NB4 (cell line): ENCODE results near the gene PHACTR1.

Experiments
- DNase-seq: peaks from one replicate; pipeline ENCODE4 v3.0.0; 2010; ENCODE audit warnings: low read depth
- H3K4me3 ChIP-seq: one replicate; pipeline ENCODE4 v1.5.1; 2011; ENCODE audit warnings: mild to moderate bottlenecking, low read depth, low read length, moderate library complexity
- MAX ChIP-seq: IDR thresholded peaks from 2 replicates; pipeline ENCODE4 v1.6.1; 2011; ENCODE audit warnings: low read depth, low read length
- MYC ChIP-seq: IDR thresholded peaks from 2 replicates; pipeline ENCODE4 v1.6.1; 2011; ENCODE audit warnings: low read depth, low read length
- POLR2A ChIP-seq: IDR thresholded peaks from 2 replicates; pipeline ENCODE4 v1.6.1; 2011; ENCODE audit warnings: mild to moderate bottlenecking; ENCODE audit not compliant: insufficient read length; ENCODE audit errors: extremely low read depth
- TF ChIP-seq, protein P1 (sequence below): IDR thresholded peaks from one replicate; pipeline ENCODE4 v1.5.1; 2012; ENCODE audit warnings: low read depth, low read length

PHACTR1 gene

GRCh38 chr6:13222048-13222447 is 505.5 kb downstream of the PHACTR1 start:
- no peak for DNase-seq
- H3K4me3 ChIP-seq = no peak overlapping the region
- TF ChIP-seq POLR2A (no peak), MAX (no peak), MYC (no peak)
- TF ChIP-seq, protein P1, sequence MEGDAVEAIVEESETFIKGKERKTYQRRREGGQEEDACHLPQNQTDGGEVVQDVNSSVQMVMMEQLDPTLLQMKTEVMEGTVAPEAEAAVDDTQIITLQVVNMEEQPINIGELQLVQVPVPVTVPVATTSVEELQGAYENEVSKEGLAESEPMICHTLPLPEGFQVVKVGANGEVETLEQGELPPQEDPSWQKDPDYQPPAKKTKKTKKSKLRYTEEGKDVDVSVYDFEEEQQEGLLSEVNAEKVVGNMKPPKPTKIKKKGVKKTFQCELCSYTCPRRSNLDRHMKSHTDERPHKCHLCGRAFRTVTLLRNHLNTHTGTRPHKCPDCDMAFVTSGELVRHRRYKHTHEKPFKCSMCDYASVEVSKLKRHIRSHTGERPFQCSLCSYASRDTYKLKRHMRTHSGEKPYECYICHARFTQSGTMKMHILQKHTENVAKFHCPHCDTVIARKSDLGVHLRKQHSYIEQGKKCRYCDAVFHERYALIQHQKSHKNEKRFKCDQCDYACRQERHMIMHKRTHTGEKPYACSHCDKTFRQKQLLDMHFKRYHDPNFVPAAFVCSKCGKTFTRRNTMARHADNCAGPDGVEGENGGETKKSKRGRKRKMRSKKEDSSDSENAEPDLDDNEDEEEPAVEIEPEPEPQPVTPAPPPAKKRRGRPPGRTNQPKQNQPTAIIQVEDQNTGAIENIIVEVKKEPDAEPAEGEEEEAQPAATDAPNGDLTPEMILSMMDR = no peak

- TF ChIP-seq MAX (no peak), MYC (no peak), POLR2A (no peak)
- TF ChIP-seq, protein P1 = no peak
- no peak for DNase-seq
- H3K4me3 ChIP-seq = no peak overlapping the region
Measured at GRCh38 chr6:13226071-13226470, 509.5 kb downstream of the PHACTR1 start.

- TF ChIP-seq MYC (no peak), MAX (no peak), POLR2A (no peak)
- TF ChIP-seq, protein P1 = no peak
- no peak for DNase-seq
- H3K4me3 ChIP-seq = no peak overlapping the region
Measured at GRCh38 chr6:13228264-13229204, 512.0 kb downstream of the PHACTR1 start.

GRCh38 chr6:13229205-13230085 is 512.9 kb downstream of the PHACTR1 start:
- TF ChIP-seq, protein P1 = no peak
- no peak for DNase-seq
- H3K4me3 ChIP-seq = no peak overlapping the region

- TF ChIP-seq, protein P1 = no peak
- TF ChIP-seq MYC = no peak
- no peak for TF ChIP-seq POLR2A
- no peak for TF ChIP-seq MAX
- DNase-seq = no peak
- no peak overlapping the region for H3K4me3 ChIP-seq
Measured at GRCh38 chr6:13233106-13233505, 516.5 kb downstream of the PHACTR1 start.
